Measurements from ENCODE around the gene PIEZO2. TPM values are rescaled to one million over a fixed set of nuclear protein-coding genes. Genes with fewer than 3 reads are reported as not detected.
"Not testable (repeated sequence)": the region's sequence is repeated elsewhere in the genome, so short reads cannot be mapped to it uniquely, and the experiment has no call there.

Gene PIEZO2
- total and polyA plus RNA-seq, 2 of the 8 experiments (the other 6 are each of a cell fraction or from before 2014, with no cell fraction given) = 4.7 to 16.5 TPM

DNA sequence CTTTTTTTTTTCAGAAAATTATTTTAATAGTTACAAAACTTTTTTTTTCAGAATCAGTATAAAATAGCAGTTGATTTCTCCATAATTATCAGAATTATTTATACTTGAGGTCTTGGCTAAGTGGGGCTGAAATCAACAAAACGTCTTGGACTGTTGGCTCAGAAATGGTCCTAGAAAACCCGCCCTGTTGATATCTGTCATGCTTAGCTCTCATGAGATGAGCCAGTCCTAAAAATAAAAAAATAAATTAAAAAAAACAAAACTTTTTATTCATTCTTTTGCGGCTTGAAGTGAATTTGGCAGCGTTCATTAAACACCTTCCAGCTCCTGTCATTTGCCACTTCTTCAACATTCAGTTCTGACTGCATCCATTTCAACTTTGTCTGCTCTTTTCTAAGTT is 525.8 kb downstream of the PIEZO2 start:
- H3K27ac ChIP-seq (ENCODE audit: low read depth, low read length); H4K5ac ChIP-seq (ENCODE audit: insufficient read length, low read depth, low read length); H2AK5ac ChIP-seq (ENCODE audit: low read depth, low read length); H3K23me2 ChIP-seq (ENCODE audit: low read depth, low read length); DNase-seq (ENCODE audit: low read depth in 1 of 2, low spot score in 2 of 2); H2BK15ac ChIP-seq (ENCODE audit: low read length); H3K79me2 ChIP-seq (ENCODE audit: control insufficient read depth in 1 of 2, insufficient read depth in 2 of 2, low read length in 2 of 2); H2BK5ac ChIP-seq (ENCODE audit: low read depth, low read length); H3K14ac ChIP-seq (ENCODE audit: insufficient read length); H2BK12ac ChIP-seq (ENCODE audit: low read depth, low read length); H3K18ac ChIP-seq (ENCODE audit: extremely low read depth, low read length); H2BK20ac ChIP-seq (ENCODE audit: low read length); H4K8ac ChIP-seq (ENCODE audit: extremely low read depth, insufficient read depth, low read length); H3K4me1 ChIP-seq (replicated peaks in 1 of 4; ENCODE audit: control insufficient read depth in 3 of 4, insufficient read depth in 4 of 4, low read length in 3 of 4); H3K4ac ChIP-seq (replicated peaks; ENCODE audit: insufficient read length, low read depth, low read length); POLR2A ChIA-PET (ENCODE audit: partially characterized antibody); H3K9ac ChIP-seq (replicated peaks in 1 of 4; ENCODE audit: extremely low read depth in 1 of 4, low read depth in 3 of 4, low read length in 3 of 4); H4K20me1 ChIP-seq (replicated peaks in 1 of 2; ENCODE audit: control insufficient read depth in 1 of 2, insufficient read depth in 2 of 2, low read length in 2 of 2); H3K36me3 ChIP-seq (ENCODE audit: control insufficient read depth in 2 of 4, insufficient read depth in 4 of 4, low read length in 3 of 4); H3K4me2 ChIP-seq (ENCODE audit: insufficient read depth in 1 of 2, low read depth in 2 of 2, low read length in 2 of 2); H2AFZ ChIP-seq (ENCODE audit: low read length); H3K27me3 ChIP-seq (replicated peaks in 1 of 4; ENCODE audit: control insufficient read depth in 3 of 4, extremely low read depth in 1 of 4, insufficient read depth in 3 of 4, low read length in 3 of 4); FAIRE-seq; CTCF ChIA-PET (ENCODE audit: partially characterized antibody); H2BK120ac ChIP-seq (replicated peaks; ENCODE audit: low read depth, low read length); H3K9me3 ChIP-seq (ENCODE audit: insufficient read depth in 2 of 2, low read depth in 1 of 2, low read length in 1 of 2); H3K56ac ChIP-seq (replicated peaks; ENCODE audit: insufficient read length, low read depth, low read length); H4K91ac ChIP-seq (replicated peaks; ENCODE audit: insufficient read length, low read length); H3K23ac ChIP-seq (ENCODE audit: insufficient read length); H3K79me1 ChIP-seq (ENCODE audit: low read depth, low read length); H3K4me3 ChIP-seq (ENCODE audit: extremely low read depth in 1 of 4, insufficient read depth in 2 of 4, low read depth in 3 of 4, low read length in 4 of 4): not testable (repeated sequence)
- WGBS, 2 experiments (ENCODE audit: extremely low coverage in 1 of 2, insufficient coverage in 1 of 2, insufficient read length in 1 of 2, insufficient replicate concordance in 2 of 2, low coverage in 1 of 2, low lambda C conversion rate in 2 of 2, missing lambda C conversion rate in 1 of 2) = 95% methylated on average over 4 of the region's 4 CpGs; no CpG with 5 or more reads in 1 of the 2 experiments

DNA sequence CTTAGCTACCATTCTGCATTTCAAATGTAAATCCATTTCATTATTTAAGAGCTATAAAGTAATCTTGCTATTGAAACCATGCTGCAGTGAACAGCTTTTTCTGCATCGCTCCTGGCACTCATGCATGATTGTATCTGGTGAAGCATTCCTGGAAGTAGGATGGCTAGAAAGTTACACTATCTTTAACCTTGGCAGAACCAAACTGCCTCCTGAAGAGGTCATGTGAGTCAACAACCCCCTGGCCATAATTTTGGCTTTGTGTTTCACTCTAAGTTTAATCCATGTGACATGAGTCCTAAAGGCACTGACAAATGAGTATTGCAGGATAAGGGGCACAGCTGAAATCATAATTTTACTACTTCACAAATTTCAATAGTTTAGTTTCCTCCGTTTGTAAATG is 526.4 kb downstream of the PIEZO2 start:
- H3K56ac ChIP-seq (replicated peaks; ENCODE audit: insufficient read length, low read depth, low read length); H4K8ac ChIP-seq (ENCODE audit: extremely low read depth, insufficient read depth, low read length); H2BK120ac ChIP-seq (replicated peaks; ENCODE audit: low read depth, low read length); H3K23ac ChIP-seq (ENCODE audit: insufficient read length); H3K4ac ChIP-seq (replicated peaks; ENCODE audit: insufficient read length, low read depth, low read length); H3K36me3 ChIP-seq (ENCODE audit: control insufficient read depth in 2 of 4, insufficient read depth in 4 of 4, low read length in 3 of 4); H3K79me2 ChIP-seq (ENCODE audit: control insufficient read depth in 1 of 2, insufficient read depth in 2 of 2, low read length in 2 of 2); H3K4me1 ChIP-seq (replicated peaks in 1 of 4; ENCODE audit: control insufficient read depth in 3 of 4, insufficient read depth in 4 of 4, low read length in 3 of 4); H3K27ac ChIP-seq (ENCODE audit: low read depth, low read length); DNase-seq (ENCODE audit: low read depth in 1 of 2, low spot score in 2 of 2); H2BK12ac ChIP-seq (ENCODE audit: low read depth, low read length); H3K4me2 ChIP-seq (ENCODE audit: insufficient read depth in 1 of 2, low read depth in 2 of 2, low read length in 2 of 2); H2BK15ac ChIP-seq (ENCODE audit: low read length); H2BK20ac ChIP-seq (ENCODE audit: low read length); H2BK5ac ChIP-seq (ENCODE audit: low read depth, low read length); H4K91ac ChIP-seq (replicated peaks; ENCODE audit: insufficient read length, low read length); FAIRE-seq; H4K5ac ChIP-seq (ENCODE audit: insufficient read length, low read depth, low read length); H3K27me3 ChIP-seq (replicated peaks in 1 of 4; ENCODE audit: control insufficient read depth in 3 of 4, extremely low read depth in 1 of 4, insufficient read depth in 3 of 4, low read length in 3 of 4); H4K20me1 ChIP-seq (replicated peaks in 1 of 2; ENCODE audit: control insufficient read depth in 1 of 2, insufficient read depth in 2 of 2, low read length in 2 of 2); H3K9me3 ChIP-seq (ENCODE audit: insufficient read depth in 2 of 2, low read depth in 1 of 2, low read length in 1 of 2); H3K23me2 ChIP-seq (ENCODE audit: low read depth, low read length); H2AK5ac ChIP-seq (ENCODE audit: low read depth, low read length); H3K9ac ChIP-seq (replicated peaks in 1 of 4; ENCODE audit: extremely low read depth in 1 of 4, low read depth in 3 of 4, low read length in 3 of 4); H2AFZ ChIP-seq (ENCODE audit: low read length); H3K4me3 ChIP-seq (ENCODE audit: extremely low read depth in 1 of 4, insufficient read depth in 2 of 4, low read depth in 3 of 4, low read length in 4 of 4); CTCF ChIA-PET (ENCODE audit: partially characterized antibody); H3K14ac ChIP-seq (ENCODE audit: insufficient read length); H3K18ac ChIP-seq (ENCODE audit: extremely low read depth, low read length); H3K79me1 ChIP-seq (ENCODE audit: low read depth, low read length); POLR2A ChIA-PET (ENCODE audit: partially characterized antibody): not testable (repeated sequence)
- 95% methylated on average over 1 of the region's 2 CpGs; no CpG with 5 or more reads in 1 of the 2 experiments for WGBS, 2 experiments (ENCODE audit: extremely low coverage in 1 of 2, insufficient coverage in 1 of 2, insufficient read length in 1 of 2, insufficient replicate concordance in 2 of 2, low coverage in 1 of 2, low lambda C conversion rate in 2 of 2, missing lambda C conversion rate in 1 of 2)
